Epithelial cell of esophagus (primary cell): ENCODE data around the gene HSFX3.

Source experiments
- DNase-seq: peaks from one replicate; pipeline ENCODE4 v3.0.0; 2010; ENCODE audit warnings: low read depth
- H3K4me3 ChIP-seq: 2 replicates; pipeline ENCODE4 v1.5.1; 2011; ENCODE audit warnings: mild to moderate bottlenecking, low read length, control low read depth
- TF ChIP-seq, protein P1 (sequence below): IDR thresholded peaks from 2 replicates; pipeline ENCODE4 v1.5.1; 2011; ENCODE audit warnings: low read depth, mild to moderate bottlenecking, low read length, control low read depth, inconsistent platforms; ENCODE audit not compliant: insufficient read depth; ENCODE audit errors: missing control alignments

Gene HSFX3

GRCh38 chrX:149518236-149518635 lies 31.5 kb downstream of the HSFX3 start:
- no peak for DNase-seq
- H3K4me3 ChIP-seq = no peak overlapping the region
- TF ChIP-seq, protein P1, sequence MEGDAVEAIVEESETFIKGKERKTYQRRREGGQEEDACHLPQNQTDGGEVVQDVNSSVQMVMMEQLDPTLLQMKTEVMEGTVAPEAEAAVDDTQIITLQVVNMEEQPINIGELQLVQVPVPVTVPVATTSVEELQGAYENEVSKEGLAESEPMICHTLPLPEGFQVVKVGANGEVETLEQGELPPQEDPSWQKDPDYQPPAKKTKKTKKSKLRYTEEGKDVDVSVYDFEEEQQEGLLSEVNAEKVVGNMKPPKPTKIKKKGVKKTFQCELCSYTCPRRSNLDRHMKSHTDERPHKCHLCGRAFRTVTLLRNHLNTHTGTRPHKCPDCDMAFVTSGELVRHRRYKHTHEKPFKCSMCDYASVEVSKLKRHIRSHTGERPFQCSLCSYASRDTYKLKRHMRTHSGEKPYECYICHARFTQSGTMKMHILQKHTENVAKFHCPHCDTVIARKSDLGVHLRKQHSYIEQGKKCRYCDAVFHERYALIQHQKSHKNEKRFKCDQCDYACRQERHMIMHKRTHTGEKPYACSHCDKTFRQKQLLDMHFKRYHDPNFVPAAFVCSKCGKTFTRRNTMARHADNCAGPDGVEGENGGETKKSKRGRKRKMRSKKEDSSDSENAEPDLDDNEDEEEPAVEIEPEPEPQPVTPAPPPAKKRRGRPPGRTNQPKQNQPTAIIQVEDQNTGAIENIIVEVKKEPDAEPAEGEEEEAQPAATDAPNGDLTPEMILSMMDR = no peak

DNA sequence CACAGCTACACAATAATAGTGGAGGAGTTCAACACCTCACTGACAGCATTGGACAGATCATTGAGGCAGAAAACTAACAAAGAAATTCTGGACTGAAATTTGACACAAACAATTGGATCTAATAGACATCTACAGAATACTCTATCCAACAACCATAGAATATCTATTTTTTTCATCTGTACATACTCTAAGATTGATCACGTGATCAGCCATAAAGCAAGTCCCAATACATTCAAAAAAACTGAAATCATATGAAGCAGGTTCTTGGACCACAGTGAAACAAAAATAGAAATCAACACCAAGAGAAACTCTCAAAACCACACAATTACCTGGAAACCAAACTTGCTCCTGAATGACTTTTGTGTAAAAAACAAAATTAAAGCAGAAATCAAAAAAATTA lies 32.4 kb downstream of the HSFX3 start:
- TF ChIP-seq, protein P1 = no peak
- DNase-seq = no peak

DNA sequence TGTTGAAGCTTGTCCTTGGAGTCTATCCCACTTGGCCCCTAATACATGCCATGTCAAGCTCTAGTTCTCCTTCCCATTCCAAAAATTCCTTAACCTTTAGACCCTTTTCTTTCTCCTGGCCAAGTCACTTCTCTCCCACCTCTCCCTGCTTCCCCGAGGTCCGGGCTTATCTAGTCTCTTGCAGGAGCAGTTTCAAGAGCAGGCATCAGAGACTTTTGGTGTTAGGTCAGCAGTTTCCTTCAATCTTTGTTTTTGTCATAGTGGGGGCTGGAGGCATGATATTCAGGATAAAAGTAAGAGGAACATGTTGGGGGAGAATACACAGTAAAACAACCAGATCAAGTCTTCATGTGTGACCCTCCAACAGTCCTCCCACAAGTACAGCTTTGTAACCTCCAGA lies 33.1 kb downstream of the HSFX3 start:
- TF ChIP-seq, protein P1 = no peak
- no peak overlapping the region for H3K4me3 ChIP-seq
- DNase-seq = no peak

More for the DNA sequence above, 32.4 kb downstream of the HSFX3 start:
- no peak overlapping the region for H3K4me3 ChIP-seq

GRCh38 chrX:149515954-149516602 lies 33.6 kb downstream of the HSFX3 start:
- no peak overlapping the region for H3K4me3 ChIP-seq
- no peak for DNase-seq
- TF ChIP-seq, protein P1 = no peak

- TF ChIP-seq, protein P1 = no peak
- DNase-seq = no peak
- H3K4me3 ChIP-seq = no peak overlapping the region
Measured at GRCh38 chrX:149513825-149514428, 35.8 kb downstream of the HSFX3 start.

GRCh38 chrX:149512225-149512885 lies 37.4 kb downstream of the HSFX3 start:
- TF ChIP-seq, protein P1 = peak; percentile 69
- peak; percentile 72 for DNase-seq
- H3K4me3 ChIP-seq = no peak overlapping the region
